Effector memory CD8-positive, alpha-beta T cell (primary cell): Measurements from ENCODE around the gene FIGN.

Experiments
- ATAC-seq: fragments of 150-1000 bp; cut with Tn5 transposase; replicated peaks from 2 replicates; pipeline ENCODE4 v1.10.0; 2021; ENCODE audit warnings: mild to moderate bottlenecking, moderate library complexity
- DNase-seq, 3 experiments: peaks; one replicate each; pipeline ENCODE4 v3.0.0; 2021
- H3K27ac Mint-ChIP-seq, 2 donors: one replicate each; pipeline ENCODE4 v1.8.0; 2022; ENCODE audit warnings: mild to moderate bottlenecking in 2 of 2, mixed read lengths in 2 of 2, moderate library complexity in 2 of 2
- H3K27me3 Mint-ChIP-seq, 2 donors: one replicate each; pipeline ENCODE4 v1.8.0; 2022; ENCODE audit warnings: mixed read lengths in 2 of 2
- H3K36me3 Mint-ChIP-seq: one replicate; pipeline ENCODE4 v1.8.0; 2022; ENCODE audit warnings: mild to moderate bottlenecking, moderate library complexity, mixed read lengths; ENCODE audit not compliant: insufficient read depth
- H3K4me1 Mint-ChIP-seq, 2 donors: one replicate each; pipeline ENCODE4 v1.8.0; 2022; ENCODE audit warnings: low read depth in 2 of 2, mixed read lengths in 2 of 2
- H3K4me3 Mint-ChIP-seq, 2 donors: one replicate each; pipeline ENCODE4 v1.8.0; 2022; ENCODE audit warnings: mild to moderate bottlenecking in 2 of 2, mixed read lengths in 2 of 2, moderate library complexity in 2 of 2
- H3K9me3 Mint-ChIP-seq, 2 donors: one replicate each; pipeline ENCODE4 v1.8.0; 2022; ENCODE audit warnings: mixed read lengths in 2 of 2

The FIGN gene

GRCh38 chr2:163659224-163659623, 76.6 kb downstream of the FIGN start:
- H3K36me3 Mint-ChIP-seq, result no peaks in the 10 kb centered on the region
- no peak overlapping the region for H3K4me3 Mint-ChIP-seq
- peaks cover 12 to 17% of the 10 kb centered on the region in 2 donors for H3K9me3 Mint-ChIP-seq
- ATAC-seq, result no peak
- H3K27ac Mint-ChIP-seq, result no peak overlapping the region
- no peaks in the 10 kb centered on the region for H3K27me3 Mint-ChIP-seq
- DNase-seq, result no peak
- H3K4me1 Mint-ChIP-seq, result no peaks in the 10 kb centered on the region

- Mint-ChIP-seq H3K36me3 (no peaks in the 10 kb centered on the region), H3K27me3 (no peaks in the 10 kb centered on the region), H3K27ac (no peak overlapping the region), H3K4me1 (no peaks in the 10 kb centered on the region), H3K9me3 (peaks cover 12 to 17% of the 10 kb centered on the region in 2 donors), H3K4me3 (no peak overlapping the region)
- DNase-seq (no peak), ATAC-seq (no peak)
Measured at GRCh38 chr2:163658556-163658955, 77.3 kb downstream of the FIGN start.

- no peaks in the 10 kb centered on the region for H3K36me3 Mint-ChIP-seq
- H3K27ac Mint-ChIP-seq, result no peak overlapping the region
- H3K4me1 Mint-ChIP-seq, result no peaks in the 10 kb centered on the region
- DNase-seq, result no peak
- ATAC-seq, result no peak
- no peaks in the 10 kb centered on the region for H3K27me3 Mint-ChIP-seq
- H3K4me3 Mint-ChIP-seq, result no peak overlapping the region
- H3K9me3 Mint-ChIP-seq, result peaks cover 15 to 17% of the 10 kb centered on the region in 2 donors
Measured at GRCh38 chr2:163657281-163657656, 78.5 kb downstream of the FIGN start.

- H3K4me1 Mint-ChIP-seq, result no peaks in the 10 kb centered on the region
- H3K27ac Mint-ChIP-seq, result no peak overlapping the region
- H3K27me3 Mint-ChIP-seq, result no peaks in the 10 kb centered on the region
- no peak overlapping the region for H3K4me3 Mint-ChIP-seq
- ATAC-seq, result no peak
- peaks cover 13 to 17% of the 10 kb centered on the region in 2 donors for H3K9me3 Mint-ChIP-seq
- DNase-seq, result no peak
- no peaks in the 10 kb centered on the region for H3K36me3 Mint-ChIP-seq
Measured at GRCh38 chr2:163656622-163657280, 79.1 kb downstream of the FIGN start.

- no peaks in the 10 kb centered on the region for H3K36me3 Mint-ChIP-seq
- H3K4me3 Mint-ChIP-seq, result no peak overlapping the region
- no peaks in the 10 kb centered on the region for H3K4me1 Mint-ChIP-seq
- no peak for DNase-seq
- H3K27me3 Mint-ChIP-seq, result no peaks in the 10 kb centered on the region
- H3K27ac Mint-ChIP-seq, result no peak overlapping the region
- H3K9me3 Mint-ChIP-seq, result peaks cover 11 to 17% of the 10 kb centered on the region in 2 donors
- ATAC-seq, result no peak
Measured at GRCh38 chr2:163655667-163656066, 80.1 kb downstream of the FIGN start.

- H3K4me3 Mint-ChIP-seq, result no peak overlapping the region
- H3K27me3 Mint-ChIP-seq, result no peaks in the 10 kb centered on the region
- H3K9me3 Mint-ChIP-seq, result peaks cover 8 to 9% of the 10 kb centered on the region in 2 donors
Measured at GRCh38 chr2:163652751-163653150, 83.1 kb downstream of the FIGN start.

GRCh38 chr2:163649080-163649479, 86.7 kb downstream of the FIGN start:
- ATAC-seq, result no peak
- Mint-ChIP-seq H3K9me3 (peaks cover 0 to 7% of the 10 kb centered on the region in 2 donors), H3K27me3 (no peaks in the 10 kb centered on the region), H3K4me3 (no peak overlapping the region), H3K36me3 (no peaks in the 10 kb centered on the region), H3K27ac (no peak overlapping the region), H3K4me1 (no peaks in the 10 kb centered on the region)
- DNase-seq, result no peak

More at GRCh38 chr2:163652751-163653150, 83.1 kb downstream of the FIGN start:
- DNase-seq (no peak), ATAC-seq (no peak)
- Mint-ChIP-seq H3K36me3 (no peaks in the 10 kb centered on the region), H3K27ac (no peak overlapping the region), H3K4me1 (no peaks in the 10 kb centered on the region)

GRCh38 chr2:163647300-163647699, 88.5 kb downstream of the FIGN start:
- H3K4me3 Mint-ChIP-seq, result no peak overlapping the region

GRCh38 chr2:163646687-163647086, 89.1 kb downstream of the FIGN start:
- Mint-ChIP-seq H3K27ac (no peak overlapping the region), H3K36me3 (no peaks in the 10 kb centered on the region), H3K4me1 (no peaks in the 10 kb centered on the region), H3K4me3 (no peak overlapping the region), H3K9me3 (peaks cover 0 to 4% of the 10 kb centered on the region in 2 donors), H3K27me3 (no peaks in the 10 kb centered on the region)
- DNase-seq, result no peak
- no peak for ATAC-seq

More at GRCh38 chr2:163647300-163647699, 88.5 kb downstream of the FIGN start:
- DNase-seq (no peak), ATAC-seq (no peak)
- no peaks in the 10 kb centered on the region for H3K27me3 Mint-ChIP-seq
- no peak overlapping the region for H3K27ac Mint-ChIP-seq
- peaks cover 0 to 4% of the 10 kb centered on the region in 2 donors for H3K9me3 Mint-ChIP-seq
- no peaks in the 10 kb centered on the region for H3K36me3 Mint-ChIP-seq
- no peaks in the 10 kb centered on the region for H3K4me1 Mint-ChIP-seq

- H3K27ac Mint-ChIP-seq, result no peak overlapping the region
- no peaks in the 10 kb centered on the region for H3K36me3 Mint-ChIP-seq
- peaks cover 0 to 6% of the 10 kb centered on the region in 2 donors for H3K9me3 Mint-ChIP-seq
- ATAC-seq (no peak), DNase-seq (no peak)
- no peaks in the 10 kb centered on the region for H3K27me3 Mint-ChIP-seq
- H3K4me1 Mint-ChIP-seq, result no peaks in the 10 kb centered on the region
- no peak overlapping the region for H3K4me3 Mint-ChIP-seq
Measured at GRCh38 chr2:163644238-163644637, 91.6 kb downstream of the FIGN start.

GRCh38 chr2:163641986-163642385, 93.8 kb downstream of the FIGN start:
- no peaks in the 10 kb centered on the region for H3K27me3 Mint-ChIP-seq
- no peak overlapping the region for H3K4me3 Mint-ChIP-seq
- no peaks in the 10 kb centered on the region for H3K4me1 Mint-ChIP-seq
- H3K27ac Mint-ChIP-seq, result no peak overlapping the region
- peaks cover 0 to 3% of the 10 kb centered on the region in 2 donors for H3K9me3 Mint-ChIP-seq
- DNase-seq (no peak), ATAC-seq (no peak)
- H3K36me3 Mint-ChIP-seq, result no peaks in the 10 kb centered on the region

- peaks cover 0 to 3% of the 10 kb centered on the region in 2 donors for H3K9me3 Mint-ChIP-seq
- DNase-seq, result no peak
- H3K27me3 Mint-ChIP-seq, result no peaks in the 10 kb centered on the region
- no peaks in the 10 kb centered on the region for H3K36me3 Mint-ChIP-seq
- no peak for ATAC-seq
- no peaks in the 10 kb centered on the region for H3K4me1 Mint-ChIP-seq
- no peak overlapping the region for H3K4me3 Mint-ChIP-seq
- no peak overlapping the region for H3K27ac Mint-ChIP-seq
Measured at GRCh38 chr2:163640542-163641193, 95.1 kb downstream of the FIGN start.

GRCh38 chr2:163637871-163638270, 97.9 kb downstream of the FIGN start:
- no peak overlapping the region for H3K4me3 Mint-ChIP-seq
- peaks cover 0 to 3% of the 10 kb centered on the region in 2 donors for H3K9me3 Mint-ChIP-seq
- H3K4me1 Mint-ChIP-seq, result no peaks in the 10 kb centered on the region
- DNase-seq, result no peak
- H3K27me3 Mint-ChIP-seq, result no peaks in the 10 kb centered on the region
- no peak overlapping the region for H3K27ac Mint-ChIP-seq
- ATAC-seq, result no peak
- no peaks in the 10 kb centered on the region for H3K36me3 Mint-ChIP-seq

GRCh38 chr2:163633291-163633690, 102.5 kb downstream of the FIGN start:
- no peaks in the 10 kb centered on the region for H3K27me3 Mint-ChIP-seq
- ATAC-seq, result no peak
- no peaks in the 10 kb centered on the region for H3K36me3 Mint-ChIP-seq
- no peak for DNase-seq
- no peak overlapping the region for H3K27ac Mint-ChIP-seq
- peaks cover 0 to 4% of the 10 kb centered on the region in 2 donors for H3K9me3 Mint-ChIP-seq
- H3K4me1 Mint-ChIP-seq, result no peaks in the 10 kb centered on the region
- H3K4me3 Mint-ChIP-seq, result no peak overlapping the region
